ENCODE measurements around the gene MUS81. TPM values are rescaled to one million over a fixed set of nuclear protein-coding genes. Genes with fewer than 3 reads are reported as not detected.
"Not testable (repeated sequence)": the region's sequence is repeated elsewhere in the genome, so short reads cannot be mapped to it uniquely, and the experiment has no call there.

The MUS81 gene
- total RNA-seq, 1 experiment from 2014 or later: 70.4 TPM

GRCh38 chr11:65885808-65886536 lies 25.7 kb downstream of the MUS81 start:
- DNase-seq (ENCODE audit: low spot score): no peak
- in situ Hi-C loops (cut with HindIII; ENCODE audit: low sequenced_read_pairs): no loop called here

GRCh38 chr11:65886826-65887722 lies 26.8 kb downstream of the MUS81 start:
- in situ Hi-C loops (cut with HindIII; ENCODE audit: low sequenced_read_pairs): no loop called here

GRCh38 chr11:65887723-65888162 lies 27.5 kb downstream of the MUS81 start:
- DNase-seq (ENCODE audit: low spot score): no peak
- in situ Hi-C loops (cut with HindIII; ENCODE audit: low sequenced_read_pairs): no loop called here

More at GRCh38 chr11:65886826-65887722, 26.8 kb downstream of the MUS81 start:
- peak; percentile 37 for DNase-seq (ENCODE audit: low spot score)

- in situ Hi-C loops (cut with HindIII; ENCODE audit: low sequenced_read_pairs): no loop called here
- peak; percentile 98 for DNase-seq (ENCODE audit: low spot score)
Observed at GRCh38 chr11:65888163-65888814, 28.1 kb downstream of the MUS81 start, which contains the start of gene FIBP. Gene FIBP, minus strand, starts transcription at chr11:65888471. Its CDS starts 53 bp downstream, at chr11:65888418.

DNA sequence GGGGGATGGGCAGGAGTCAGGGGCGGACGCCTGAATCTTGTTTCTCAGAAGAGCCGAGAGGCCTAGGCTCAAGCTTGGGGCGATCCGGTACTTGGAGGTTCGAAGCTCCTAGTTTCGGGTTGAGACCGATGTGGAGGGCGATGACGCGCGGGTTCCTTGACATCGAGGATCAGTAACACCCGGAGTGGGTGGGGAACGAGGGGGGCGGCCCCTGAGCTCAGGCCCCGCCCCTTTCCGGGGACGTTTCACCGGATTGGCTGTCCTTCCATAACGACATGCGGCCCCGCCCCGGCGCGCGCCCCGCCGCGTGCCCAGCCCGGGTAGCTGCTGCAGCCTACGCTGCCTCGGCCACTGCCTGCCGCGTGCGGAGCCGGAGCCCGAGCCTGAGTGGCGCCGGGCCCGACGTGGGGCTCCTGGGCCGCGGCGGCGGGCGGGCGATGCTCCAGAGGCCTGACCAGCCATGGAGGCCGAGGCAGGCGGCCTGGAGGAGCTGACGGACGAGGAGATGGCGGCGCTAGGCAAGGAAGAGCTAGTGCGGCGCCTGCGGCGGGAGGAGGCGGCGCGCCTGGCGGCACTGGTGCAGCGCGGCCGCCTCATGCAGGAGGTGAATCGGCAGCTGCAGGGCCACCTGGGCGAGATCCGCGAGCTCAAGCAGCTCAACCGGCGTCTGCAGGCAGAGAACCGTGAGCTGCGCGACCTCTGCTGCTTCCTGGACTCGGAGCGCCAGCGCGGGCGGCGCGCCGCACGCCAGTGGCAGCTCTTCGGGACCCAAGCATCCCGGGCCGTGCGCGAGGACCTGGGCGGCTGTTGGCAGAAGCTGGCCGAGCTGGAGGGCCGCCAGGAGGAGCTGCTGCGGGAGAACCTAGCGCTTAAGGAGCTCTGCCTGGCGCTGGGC lies 30.3 kb downstream of the MUS81 start, which contains the start of gene CCDC85B:
TSS of gene CCDC85B (plus strand) at position 350 of the 895 bp plus-strand sequence. CDS start at position 461, 111 bp downstream.
- peak; percentile 98 for DNase-seq (ENCODE audit: low spot score)

DNA sequence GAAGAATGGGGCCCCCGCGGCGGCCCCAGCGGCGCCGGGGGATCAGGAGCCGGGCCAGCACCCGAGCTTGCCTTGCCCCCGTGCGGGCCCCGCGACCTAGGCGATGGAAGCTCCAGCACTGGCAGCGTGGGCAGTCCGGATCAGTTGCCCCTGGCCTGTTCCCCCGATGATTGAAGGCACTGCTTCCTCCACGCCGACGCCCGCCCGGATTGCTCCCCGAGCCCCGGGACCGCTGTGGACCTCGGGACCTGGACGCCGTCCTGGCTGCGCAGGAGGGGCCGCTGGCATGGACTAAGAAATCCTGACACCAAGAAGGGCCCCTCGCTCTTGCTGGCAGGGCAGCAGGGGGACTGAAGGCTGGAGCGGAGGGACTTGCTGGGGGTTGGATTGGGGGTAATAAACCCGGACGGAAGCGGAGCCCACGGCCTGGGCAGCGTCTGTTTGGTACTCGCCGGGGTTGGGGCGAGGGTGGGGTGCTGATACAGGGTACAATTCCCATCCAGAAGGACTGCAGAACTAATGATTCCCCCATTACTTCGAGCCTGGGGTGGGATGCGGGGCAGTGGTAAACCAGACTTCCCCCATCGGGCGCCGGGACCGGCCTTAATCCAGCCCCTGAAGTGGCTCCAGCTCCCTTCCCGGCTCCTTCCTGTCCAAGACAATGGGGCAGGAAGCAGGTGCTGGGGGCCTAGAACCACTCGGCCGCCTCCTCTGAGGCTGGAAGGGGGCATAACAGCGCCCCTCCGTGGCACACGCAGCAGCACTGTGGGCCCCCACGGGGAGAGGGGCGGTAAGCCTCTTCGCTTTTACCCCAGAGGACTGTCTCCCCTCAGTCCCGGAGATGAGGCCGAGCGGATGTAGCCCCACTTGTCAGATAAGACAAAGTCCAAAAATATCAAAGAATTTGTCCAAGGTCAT lies 31.2 kb downstream of the MUS81 start:
- peak; percentile 32 for DNase-seq (ENCODE audit: low spot score)
- in situ Hi-C loops (cut with HindIII; ENCODE audit: low sequenced_read_pairs): no loop called here

More for the DNA sequence above, 30.3 kb downstream of the MUS81 start, which contains the start of gene CCDC85B:
- in situ Hi-C loops (cut with HindIII; ENCODE audit: low sequenced_read_pairs): no loop called here

DNA sequence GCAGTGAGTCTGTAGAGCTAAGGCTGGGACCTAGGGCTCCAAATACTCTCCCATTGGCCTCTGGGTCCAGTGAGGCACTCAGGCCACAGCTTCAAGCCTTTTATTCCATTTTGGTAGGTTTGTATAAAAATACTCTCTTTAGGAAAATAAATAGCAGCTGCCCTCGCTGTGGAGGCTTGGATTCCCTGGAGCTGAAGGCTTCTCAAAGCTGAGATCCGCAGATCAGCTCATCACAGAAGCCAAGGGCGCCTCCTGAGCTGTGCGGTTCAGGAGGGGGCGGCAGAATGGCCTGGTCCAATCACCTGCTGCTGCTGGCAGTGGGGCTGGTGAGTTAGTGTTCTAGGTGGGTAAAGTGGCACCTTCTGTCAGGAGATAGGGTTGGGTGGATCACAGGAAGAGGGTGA lies 31.9 kb downstream of the MUS81 start:
- peak; percentile 40 for DNase-seq (ENCODE audit: low spot score)
- in situ Hi-C loops (cut with HindIII; ENCODE audit: low sequenced_read_pairs): not testable (repeated sequence)

- peak; percentile 37 for DNase-seq (ENCODE audit: low spot score)
- in situ Hi-C loops (cut with HindIII; ENCODE audit: low sequenced_read_pairs): no loop called here
Observed at GRCh38 chr11:65892661-65893317, 32.6 kb downstream of the MUS81 start.

DNA sequence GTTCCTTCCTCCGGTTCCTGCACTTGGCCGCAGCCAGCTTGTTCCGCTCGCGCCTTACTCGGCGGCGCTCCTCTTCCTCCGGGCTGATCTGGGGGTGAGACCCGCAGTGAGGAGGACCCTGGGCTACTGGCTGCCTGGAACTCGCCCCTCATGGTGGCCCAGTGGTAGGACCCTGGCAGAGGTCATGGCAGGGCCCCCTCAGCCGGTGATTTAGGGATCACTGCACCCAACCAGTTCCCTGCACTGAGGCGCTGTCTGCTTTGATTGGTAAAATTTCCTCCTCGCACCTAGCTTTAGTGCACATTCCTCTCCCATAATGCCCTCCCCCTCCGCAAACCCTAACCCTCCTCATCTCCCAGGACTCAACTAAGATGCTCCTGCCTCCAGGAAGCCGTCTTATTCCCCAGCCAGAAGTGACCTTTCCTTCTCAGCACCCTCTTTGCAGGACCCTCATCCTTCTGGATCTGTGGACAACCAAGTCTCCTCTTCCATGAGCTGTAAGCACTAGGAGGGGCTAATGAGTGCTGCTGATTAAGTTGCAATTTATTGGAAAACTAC lies 33.9 kb downstream of the MUS81 start:
- in situ Hi-C loops (cut with HindIII; ENCODE audit: low sequenced_read_pairs): no loop called here
- no peak for DNase-seq (ENCODE audit: low spot score)

DNA sequence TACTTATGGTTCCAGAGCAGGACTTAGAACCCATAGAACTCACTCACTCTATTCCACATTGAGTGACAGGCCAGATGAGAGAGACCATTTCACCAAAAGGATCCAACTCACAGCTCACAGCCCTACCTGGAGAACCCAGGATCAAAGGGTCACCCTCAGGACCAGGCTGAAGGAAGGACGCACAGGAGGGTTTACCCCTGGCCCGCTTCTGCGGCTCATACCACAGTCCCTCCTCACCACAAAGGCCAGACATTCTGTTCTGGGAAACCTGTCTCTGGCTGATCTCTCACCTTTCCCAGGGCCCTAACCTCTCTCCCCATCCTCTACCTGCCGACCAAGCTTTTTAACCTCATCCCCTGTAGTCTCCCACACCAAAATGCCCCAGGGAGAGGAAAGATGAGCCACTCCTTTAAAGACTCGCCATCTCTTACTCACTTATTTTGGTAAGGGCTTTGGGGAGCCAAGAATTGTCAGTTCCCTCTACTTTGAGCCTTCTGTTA lies 35.3 kb downstream of the MUS81 start:
- DNase-seq (ENCODE audit: low spot score): no peak
- in situ Hi-C loops (cut with HindIII; ENCODE audit: low sequenced_read_pairs): no loop called here

DNA sequence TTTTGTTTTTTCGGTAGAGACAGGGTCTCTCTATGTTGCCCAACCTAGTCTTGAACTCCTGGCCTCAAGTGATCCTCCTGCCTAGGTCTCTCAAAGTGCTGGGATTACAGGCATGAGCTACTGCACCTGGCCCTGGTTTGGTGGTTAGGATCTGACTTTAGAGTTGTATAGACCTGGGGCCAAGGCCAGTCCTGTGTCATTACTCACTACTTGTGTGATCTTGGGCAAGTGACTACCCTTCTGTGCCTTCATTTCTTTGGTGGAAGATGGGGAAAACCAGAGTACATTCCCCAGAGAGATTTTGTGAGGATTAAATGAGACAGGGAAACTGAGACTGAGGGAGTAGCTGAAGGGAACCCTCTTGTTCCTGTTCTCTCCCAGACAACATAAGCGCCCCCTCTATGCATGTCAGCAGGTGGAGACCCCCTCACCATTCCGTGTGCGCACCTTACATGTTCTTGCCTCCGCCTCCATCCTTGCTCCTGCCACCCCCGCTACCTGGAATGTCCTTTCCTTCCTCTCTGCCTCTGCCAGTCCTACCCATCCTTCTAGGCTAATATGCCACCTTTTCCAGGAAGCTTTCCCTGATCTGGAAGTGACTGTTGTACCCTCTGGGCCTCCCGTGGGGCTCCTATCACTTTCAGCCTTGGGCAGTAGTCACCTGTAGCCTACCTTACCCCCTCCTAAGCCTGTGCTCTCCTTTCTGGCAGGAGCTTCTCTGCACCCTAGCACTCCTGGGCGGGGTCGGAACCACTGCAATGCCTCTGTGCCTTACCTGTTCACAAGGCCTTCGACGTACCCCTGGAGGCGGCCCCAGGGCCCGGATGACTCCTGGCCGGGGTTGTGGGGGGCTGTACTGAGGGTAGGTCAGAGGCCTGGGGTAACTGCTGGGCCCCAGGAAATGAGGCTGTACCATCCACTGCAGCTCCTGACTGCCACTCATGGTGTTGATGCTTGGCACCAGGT lies 36.1 kb downstream of the MUS81 start:
- in situ Hi-C loops (cut with HindIII; ENCODE audit: low sequenced_read_pairs): no loop called here
- DNase-seq (ENCODE audit: low spot score): no peak

DNA sequence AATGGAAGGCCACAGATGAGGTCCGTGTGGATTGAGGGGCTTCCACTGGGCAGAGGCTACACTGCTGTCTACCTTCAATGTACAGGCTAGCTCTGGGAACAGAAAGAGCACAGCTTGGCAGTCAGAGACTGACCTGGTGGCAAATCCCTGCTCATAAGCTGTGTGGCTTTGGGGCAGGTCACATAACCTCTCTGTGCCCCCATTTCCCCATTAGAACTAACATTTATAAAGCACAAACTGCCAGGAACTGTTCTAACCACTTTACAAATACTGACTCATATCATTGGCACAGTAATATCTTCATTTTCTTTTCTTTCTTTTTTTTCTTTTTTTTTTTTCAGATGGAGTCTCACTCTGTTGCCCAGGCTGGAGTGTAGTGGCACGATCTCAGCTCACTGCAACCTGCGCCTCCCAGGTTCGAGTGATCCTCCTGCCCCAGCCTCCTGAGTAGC lies 36.8 kb downstream of the MUS81 start:
- in situ Hi-C loops (cut with HindIII; ENCODE audit: low sequenced_read_pairs): no loop called here
- DNase-seq (ENCODE audit: low spot score): no peak

- in situ Hi-C loops (cut with HindIII; ENCODE audit: low sequenced_read_pairs): no loop called here
Observed at GRCh38 chr11:65898656-65899355, 38.6 kb downstream of the MUS81 start.

DNA sequence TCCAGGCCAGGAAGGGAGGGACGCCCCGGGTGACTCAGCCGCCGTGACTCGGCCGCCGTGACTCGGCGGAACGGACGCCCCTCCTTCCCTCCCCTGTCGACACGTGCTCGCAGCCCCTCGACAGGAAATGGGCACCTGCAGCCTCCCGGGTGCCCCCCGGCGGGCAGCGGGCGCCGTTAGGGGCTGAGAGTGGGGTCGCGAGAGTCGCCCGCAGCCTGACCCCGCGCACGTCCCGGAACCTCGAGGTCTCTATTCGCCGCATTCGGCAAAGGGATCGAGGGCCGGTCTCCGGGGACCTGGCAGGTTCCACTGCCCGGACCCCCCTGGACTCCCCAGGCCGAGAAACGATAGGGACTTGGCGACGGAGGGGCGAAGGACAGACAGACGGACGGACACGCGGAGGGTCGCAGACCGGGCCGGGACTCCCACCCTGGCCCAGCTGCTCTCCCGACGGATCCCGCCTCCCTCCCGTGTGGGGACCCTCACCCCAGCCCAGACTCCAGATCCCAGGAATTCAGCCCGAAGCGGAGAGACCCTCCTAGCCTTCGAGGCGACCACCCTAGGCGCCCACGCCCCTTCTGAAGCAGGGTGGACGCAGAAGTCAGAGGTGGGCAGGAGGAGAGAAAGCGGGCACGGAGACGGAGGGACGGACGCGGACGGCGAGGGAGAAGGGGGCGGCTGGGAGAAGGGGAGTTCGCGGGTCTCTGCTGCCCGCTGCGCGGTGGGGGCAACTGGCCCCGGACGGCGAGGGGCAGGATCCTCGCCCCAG lies 39.3 kb downstream of the MUS81 start:
- in situ Hi-C loops (cut with HindIII; ENCODE audit: low sequenced_read_pairs): no loop called here
- no peak for DNase-seq (ENCODE audit: low spot score)

More at GRCh38 chr11:65898656-65899355, 38.6 kb downstream of the MUS81 start:
- DNase-seq (ENCODE audit: low spot score): no peak

All from G401 (cell line).